Dermis microvascular lymphatic vessel endothelial cell (primary cell): ENCODE results near the gene CLIC3. TPM values are rescaled to one million over a fixed set of nuclear protein-coding genes. Genes with fewer than 3 reads are reported as not detected.

Experiments
- DNase-seq, 2 donors: peaks; one replicate each; pipeline versions ENCODE4 v3.0.0 to v3.0.0-alpha.2; 2010; ENCODE audit warnings: low read depth in 2 of 2
- total RNA-seq: library from RNA; depleted of rRNA; stranded (reverse); fragments of >200 nt; gene quantifications from 2 replicates; pipeline ENCODE4 v1.2.1, GENCODE V29; 2014

Gene CLIC3
- total RNA-seq, 1 donor from 2014 or later, result not detected

GRCh38 chr9:137001857-137002645 lies 5.7 kb upstream of the CLIC3 start:
- no peak for DNase-seq

- no peak for DNase-seq
Measured at GRCh38 chr9:137000177-137000930, 4.0 kb upstream of the CLIC3 start.

- DNase-seq, result peak in 1 of 2 donors; percentile 67
Measured at GRCh38 chr9:136997830-136998234, 1.5 kb upstream of the CLIC3 start.

GRCh38 chr9:136997371-136997770 lies 1.0 kb upstream of the CLIC3 start:
- DNase-seq, result no peak

- DNase-seq, result no peak
Measured at GRCh38 chr9:136995772-136996311, 526 bp downstream of the CLIC3 start.

GRCh38 chr9:136995362-136995761 lies 1.0 kb downstream of the CLIC3 start:
- no peak for DNase-seq

GRCh38 chr9:136994888-136995230 lies 1.5 kb downstream of the CLIC3 start:
- DNase-seq, result peak in 1 of 2 donors; percentile 40

GRCh38 chr9:136994180-136994887 lies 2.0 kb downstream of the CLIC3 start:
- DNase-seq, result no peak

- DNase-seq, result no peak
Measured at GRCh38 chr9:136992819-136993369, 3.5 kb downstream of the CLIC3 start.

GRCh38 chr9:136991993-136992818 lies 4.2 kb downstream of the CLIC3 start, which contains the start of gene PAXX:
Gene PAXX, plus strand, starts transcription at chr9:136992422. Its CDS starts 22 bp downstream, at chr9:136992444.
- peak; percentile 66 to 89 for DNase-seq

GRCh38 chr9:136990242-136990911 lies 6.0 kb downstream of the CLIC3 start:
- DNase-seq, result peak in 1 of 2 donors; percentile 21

GRCh38 chr9:136988872-136989271 lies 7.5 kb downstream of the CLIC3 start:
- DNase-seq, result no peak

GRCh38 chr9:136985853-136986252 lies 10.5 kb downstream of the CLIC3 start:
- no peak for DNase-seq

GRCh38 chr9:136985027-136985602 lies 11.3 kb downstream of the CLIC3 start:
- DNase-seq, result no peak

- no peak for DNase-seq
Measured at GRCh38 chr9:136984464-136985026, 11.8 kb downstream of the CLIC3 start.

- DNase-seq, result no peak
Measured at GRCh38 chr9:136983656-136984314, 12.6 kb downstream of the CLIC3 start.

GRCh38 chr9:136983167-136983566 lies 13.2 kb downstream of the CLIC3 start:
- no peak for DNase-seq

GRCh38 chr9:136982232-136983051 lies 13.9 kb downstream of the CLIC3 start, which contains the start of gene LCNL1:
Gene LCNL1, plus strand, starts transcription at chr9:136982993. Its CDS starts 594 bp downstream, at chr9:136983587.
- DNase-seq, result no peak
